Suppressor macrophage (primary cell): ENCODE results near the gene MMP3.
A peak's percentile ranks its signal among the peaks of the same experiment; 100 is the strongest.

Source experiments
- DNase-seq, 4 experiments: peaks; one replicate each; pipeline ENCODE4 v3.0.0-alpha.2; 2020 to 2022

The MMP3 gene

DNA sequence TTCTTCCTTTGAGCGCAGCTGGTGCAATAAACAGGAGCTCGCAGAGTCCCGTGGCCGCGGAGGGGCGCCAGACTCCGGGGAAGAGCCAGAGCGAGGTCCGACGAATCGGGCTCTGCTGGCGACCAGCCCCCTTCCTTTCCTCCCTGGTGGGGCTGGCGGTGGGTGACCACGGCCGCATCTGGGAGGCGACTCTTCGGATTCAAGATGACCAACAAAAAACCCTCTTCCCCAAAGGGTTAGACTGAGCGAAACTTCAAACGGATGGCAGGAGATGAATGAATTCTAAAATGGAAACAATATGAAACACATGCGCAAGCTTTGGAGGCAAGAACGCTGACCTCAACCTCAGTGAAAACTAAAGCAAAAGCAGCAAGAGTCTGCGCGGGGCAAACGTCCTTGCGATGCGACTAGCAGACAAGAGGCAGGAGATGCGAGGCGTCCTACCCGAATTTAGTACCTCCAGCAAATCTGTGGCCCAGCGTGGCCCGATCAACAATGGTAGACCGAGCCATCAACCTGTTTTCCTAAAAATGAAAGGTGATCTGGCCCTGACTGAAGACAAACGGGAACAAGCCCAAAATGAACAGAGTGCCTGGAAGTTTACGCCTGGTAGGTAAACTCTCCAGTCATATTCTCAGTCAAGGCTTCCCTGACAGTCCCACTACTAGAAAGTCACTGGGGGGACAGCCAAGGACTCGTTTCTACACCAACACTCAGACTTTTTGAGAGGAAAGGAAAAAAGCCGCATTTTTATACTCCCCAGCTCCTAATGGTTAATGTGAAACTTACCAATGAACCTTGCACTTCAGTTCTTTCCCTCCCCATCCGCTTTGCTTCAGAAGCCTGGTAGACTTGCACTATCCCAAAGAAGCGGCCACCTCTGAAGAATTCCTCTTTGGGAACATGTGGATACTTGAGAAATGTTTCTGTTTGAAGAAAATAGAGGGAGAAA, 11.6 kb downstream of the MMP3 start:
- peak; percentile 25 to 65 (median 38) for DNase-seq

GRCh38 chr11:102831128-102831488, 12.3 kb downstream of the MMP3 start:
- no peak for DNase-seq

DNA sequence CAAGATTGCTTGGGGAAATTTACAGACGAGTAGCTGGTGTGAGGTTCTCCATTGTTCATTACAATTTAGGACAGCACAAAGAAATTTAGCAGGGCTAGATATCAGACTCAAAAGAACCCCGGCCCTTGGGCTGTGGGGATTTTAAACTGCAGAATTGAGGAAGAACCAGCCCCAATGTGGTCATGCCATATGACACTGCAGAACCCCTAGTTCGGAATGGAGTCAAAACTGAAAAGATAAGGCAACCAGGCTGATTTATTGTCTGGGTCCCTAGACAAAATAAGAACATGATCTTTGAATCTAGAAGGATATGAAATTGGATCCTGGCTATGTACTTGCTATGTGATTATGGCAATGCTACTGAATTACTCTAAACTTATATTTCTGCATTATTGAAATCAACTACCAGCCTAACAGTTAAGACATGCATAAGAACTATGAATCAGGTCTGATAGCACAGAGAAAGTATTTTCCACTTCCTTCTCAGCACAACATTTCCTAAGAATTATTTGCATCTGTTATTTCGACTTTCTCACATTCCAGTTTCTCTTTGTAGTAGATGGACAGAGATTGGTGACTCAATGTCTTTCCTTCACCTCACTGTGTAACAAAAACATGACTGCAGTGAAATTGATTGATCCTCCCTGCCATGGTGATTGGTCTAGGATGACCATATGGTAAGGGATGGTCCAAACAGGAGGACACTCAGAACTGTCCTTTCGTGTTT, 13.2 kb downstream of the MMP3 start:
- peak in 1 of 4 experiments; percentile 8 for DNase-seq

DNA sequence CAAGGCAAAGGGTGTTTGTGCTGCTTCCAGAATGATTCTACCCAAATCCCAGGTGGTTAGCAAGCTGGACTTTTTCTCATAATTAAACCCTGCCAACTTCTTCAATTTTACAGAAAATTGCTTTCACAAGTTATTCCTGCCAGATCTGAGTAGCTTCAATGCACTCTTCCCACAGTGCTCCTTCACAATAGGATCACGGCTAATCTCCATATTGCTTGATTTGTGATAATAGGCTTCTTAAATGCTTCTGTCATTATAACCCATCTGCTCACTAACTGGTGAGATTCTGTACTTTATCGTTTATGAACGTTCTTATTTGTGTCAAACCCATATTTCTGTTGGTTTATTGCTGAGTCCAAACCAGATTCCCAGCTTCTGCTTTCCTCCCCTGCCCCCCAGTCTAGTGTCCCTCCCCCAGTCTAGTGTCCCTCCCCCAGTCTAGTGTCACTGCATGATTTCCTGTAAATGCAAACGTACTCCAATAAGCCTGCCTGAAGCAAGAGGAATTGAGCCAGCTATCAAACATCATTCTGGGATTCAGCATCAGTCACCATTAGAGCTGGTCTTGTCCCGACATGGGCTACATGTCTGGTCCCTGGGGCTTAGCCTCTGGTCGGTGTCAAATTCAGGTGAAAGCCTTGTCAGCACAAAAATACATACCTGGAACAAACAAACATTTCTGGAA, 14.0 kb downstream of the MMP3 start:
- DNase-seq, result peak in 1 of 4 experiments; percentile 18

DNA sequence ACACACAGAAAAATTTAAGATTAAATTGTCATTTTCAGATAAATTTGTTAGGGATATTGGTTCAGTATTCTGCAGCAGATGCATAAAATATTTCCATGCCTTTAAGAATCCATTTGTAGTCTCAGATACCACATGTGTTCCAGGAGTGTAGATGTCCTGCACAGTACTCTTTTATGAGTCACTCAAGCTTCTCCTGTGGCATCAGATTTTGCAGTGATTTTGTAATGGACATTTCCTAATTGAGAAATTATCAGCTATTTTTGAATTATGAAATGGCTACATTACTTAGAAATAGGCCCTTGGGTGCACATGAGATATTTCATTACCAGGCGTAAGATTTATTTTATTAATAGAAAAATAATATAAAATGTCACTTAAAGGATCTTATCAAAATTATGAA, 18.9 kb downstream of the MMP3 start:
- peak in 2 of 4 experiments; percentile 22 to 26 for DNase-seq

DNA sequence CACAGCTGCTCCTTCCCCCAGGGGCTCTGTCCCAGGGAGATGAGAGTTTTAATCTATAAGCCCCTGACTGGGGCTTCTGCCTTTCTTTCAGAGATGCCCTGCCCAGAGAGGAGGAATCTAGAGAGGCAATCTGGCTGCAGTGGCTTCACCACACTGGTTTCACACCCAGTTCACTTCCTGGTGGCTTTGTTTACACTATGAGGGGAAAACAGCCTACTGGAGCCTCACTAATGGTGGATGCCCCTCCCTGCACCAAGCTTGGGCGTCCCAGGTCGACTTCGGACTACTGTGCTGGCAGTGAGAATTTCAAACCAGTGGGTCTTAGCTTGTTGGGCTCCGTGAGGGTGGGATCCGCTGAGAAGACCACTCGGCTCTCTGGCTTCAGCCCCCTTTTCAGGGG, 23.9 kb downstream of the MMP3 start:
- DNase-seq, result no peak

GRCh38 chr11:102813484-102813883, 29.9 kb downstream of the MMP3 start:
- no peak for DNase-seq

GRCh38 chr11:102812188-102812587, 31.2 kb downstream of the MMP3 start:
- DNase-seq, result no peak

DNA sequence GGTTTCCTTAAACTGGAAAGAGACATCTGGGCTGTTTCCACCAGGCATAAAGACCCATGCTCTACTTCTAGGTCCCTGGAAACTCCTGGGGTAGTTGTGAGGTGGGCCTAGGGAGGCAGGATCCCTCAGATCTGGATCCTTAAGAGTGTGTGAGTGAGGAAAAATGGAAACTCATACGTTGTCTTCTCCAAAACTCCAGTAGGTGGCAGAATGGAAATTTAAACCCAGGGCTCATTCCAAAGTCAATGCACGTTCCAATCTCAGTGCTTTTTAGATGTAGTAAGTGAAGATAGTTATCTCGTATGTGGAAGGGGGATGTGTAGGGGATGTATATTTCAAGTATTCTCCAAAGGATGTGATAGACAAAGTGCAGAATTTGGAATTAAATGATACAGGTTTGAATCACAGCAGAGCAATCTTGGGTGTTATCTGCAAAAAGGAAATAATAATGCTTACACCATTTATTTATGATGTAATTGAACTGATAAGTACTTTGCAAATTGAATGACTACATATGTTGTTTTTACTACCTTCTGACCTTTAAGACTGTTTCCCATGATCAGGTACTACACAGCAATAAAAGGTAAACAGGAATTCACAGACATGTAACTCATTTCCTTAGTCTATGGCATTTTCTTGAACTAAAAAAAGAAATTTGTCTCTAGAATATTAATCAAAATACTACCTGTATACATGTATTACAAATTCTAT, 32.3 kb downstream of the MMP3 start:
- peak in 3 of 4 experiments; percentile 8 to 37 (median 16) for DNase-seq

- DNase-seq, result no peak
Measured at GRCh38 chr11:102809971-102810370, 33.4 kb downstream of the MMP3 start.

- DNase-seq, result peak in 3 of 4 experiments; percentile 8 to 46 (median 24)
Measured at GRCh38 chr11:102807921-102808320, 35.5 kb downstream of the MMP3 start.

DNA sequence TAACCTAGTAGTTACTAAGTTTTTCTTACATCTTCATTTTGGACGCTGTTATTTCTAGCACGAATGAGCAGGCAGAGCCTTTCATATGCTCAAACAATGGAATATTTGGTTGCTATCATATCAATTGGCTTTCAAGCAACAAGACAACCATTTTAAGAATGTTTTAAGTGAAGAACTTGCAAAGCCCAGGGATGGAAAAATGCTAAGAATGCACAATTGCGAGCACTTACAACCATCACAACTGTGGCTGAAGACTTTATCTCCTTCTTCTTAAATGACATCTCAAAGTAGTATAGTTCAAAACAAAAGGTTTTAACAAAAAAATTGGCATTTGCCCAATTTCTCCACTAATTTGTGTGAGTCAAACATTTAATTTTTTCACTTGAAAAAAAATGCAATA, 37.1 kb downstream of the MMP3 start:
- no peak for DNase-seq

DNA sequence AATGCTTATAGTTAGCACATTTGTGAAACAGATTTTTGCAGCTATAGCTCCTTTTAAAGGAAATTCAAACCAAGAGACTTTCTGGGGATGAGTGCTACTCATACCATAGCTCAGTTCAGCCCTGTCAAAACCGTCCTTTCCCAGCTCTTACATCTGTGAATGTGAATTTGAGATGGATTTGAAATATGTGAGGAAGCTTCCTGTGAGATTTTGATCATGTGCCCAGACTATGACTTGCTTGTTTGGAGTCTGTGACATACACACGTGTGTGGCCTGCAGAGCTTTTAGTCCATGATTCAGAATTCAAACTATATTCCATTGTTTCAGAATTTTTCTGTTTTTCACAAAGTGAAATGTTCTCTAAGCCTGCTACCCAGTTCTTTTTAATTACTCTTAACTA, 41.1 kb downstream of the MMP3 start:
- peak in 2 of 4 experiments; percentile 35 to 52 for DNase-seq

- no peak for DNase-seq
Measured at GRCh38 chr11:102800767-102801166, 42.6 kb downstream of the MMP3 start.

DNA sequence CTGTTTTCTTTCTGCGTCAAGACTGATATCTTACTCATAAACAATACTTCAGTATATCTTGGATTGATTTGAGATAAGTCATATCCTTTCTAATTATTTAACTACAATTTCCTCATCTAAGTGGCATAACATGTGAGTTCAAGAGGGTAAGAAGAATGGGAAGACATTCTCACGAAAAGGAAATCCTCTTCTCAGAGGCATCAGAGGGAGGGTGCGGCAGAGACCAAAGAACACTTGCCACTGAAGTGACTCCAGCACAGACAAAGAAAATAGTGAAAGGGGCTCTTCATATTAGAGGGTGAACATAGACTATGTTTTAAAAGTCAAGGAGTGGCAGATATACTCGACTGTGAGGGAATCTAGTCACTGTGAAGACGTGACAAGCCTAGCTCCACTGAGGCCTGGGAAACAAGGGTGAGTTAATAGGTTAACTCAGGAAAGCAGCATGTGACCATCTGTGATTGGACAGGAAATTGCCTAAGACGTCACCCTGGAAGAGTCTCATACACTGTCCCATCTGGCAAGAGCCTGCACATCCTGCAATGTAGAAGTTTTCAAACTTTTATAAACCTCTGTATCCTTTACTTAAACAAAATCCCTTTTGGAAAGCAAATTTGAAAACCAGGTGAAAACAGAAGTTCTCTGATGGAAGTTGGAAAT, 43.6 kb downstream of the MMP3 start:
- peak in 2 of 4 experiments; percentile 16 to 29 for DNase-seq

GRCh38 chr11:102798012-102798746, 45.2 kb downstream of the MMP3 start, which contains the start of gene MMP1:
MMP1 (minus strand) TSS chr11:102798160; CDS start chr11:102798092, 68 bp downstream.
- no peak for DNase-seq

- peak; percentile 35 to 64 (median 57) for DNase-seq
Measured at GRCh38 chr11:102794382-102794781, 49.0 kb downstream of the MMP3 start.

GRCh38 chr11:102793677-102794290, 49.6 kb downstream of the MMP3 start:
- no peak for DNase-seq

- no peak for DNase-seq
Measured at GRCh38 chr11:102792604-102793003, 50.8 kb downstream of the MMP3 start.

DNA sequence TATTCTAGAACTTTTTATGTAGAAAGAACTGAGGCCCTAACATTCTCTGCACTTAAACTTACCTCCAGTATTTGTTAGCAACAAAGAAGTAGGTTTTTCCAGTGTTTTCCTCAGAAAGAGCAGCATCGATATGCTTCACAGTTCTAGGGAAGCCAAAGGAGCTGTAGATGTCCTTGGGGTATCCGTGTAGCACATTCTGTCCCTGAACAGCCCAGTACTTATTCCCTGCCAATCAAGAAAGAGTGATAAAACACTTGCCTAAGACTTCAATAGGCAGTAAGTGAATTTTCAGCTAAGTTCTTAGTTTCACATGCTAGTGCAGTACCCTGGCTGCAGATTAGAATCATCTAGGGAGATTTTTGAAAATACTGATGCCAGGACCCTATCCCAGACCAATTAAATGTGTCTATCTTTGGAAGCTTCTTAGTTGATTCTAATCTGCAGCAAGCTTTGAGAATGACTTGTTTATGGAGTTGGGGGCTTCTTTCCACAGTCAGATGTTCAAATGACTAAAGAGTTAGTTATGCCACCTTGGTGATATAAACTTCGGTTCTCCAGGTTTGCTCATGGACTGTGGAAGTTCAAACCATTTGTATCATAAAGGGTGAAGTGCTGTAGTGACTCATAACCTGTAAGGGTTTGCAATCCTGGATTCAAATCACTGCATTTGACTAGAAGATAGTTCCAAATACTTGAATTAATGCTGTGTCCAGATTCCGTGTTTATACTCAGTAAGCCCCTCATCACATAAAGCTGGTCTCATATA, 52.0 kb downstream of the MMP3 start:
- DNase-seq, result no peak
